GM12878 (cell line): Measurements from ENCODE around the gene OSCP1. TPM values are rescaled to one million over a fixed set of nuclear protein-coding genes. Genes with fewer than 3 reads are reported as not detected.

Experiments
- ATAC-seq: fragments of 200-7000 bp; cut with Tn5 transposase; 3 replicates; pipeline ENCODE4 v1.9.1; 2020; ENCODE audit warnings: mild to moderate bottlenecking, moderate library complexity
- BruUV-seq: library from RNA; stranded (reverse); fragments of 400-500 nt; replicated peaks from 2 replicates; lab custom pipeline; 2021; lab: Mats Ljungman, UMichigan
- CTCF ChIA-PET: fragments of 300-600 bp; sonication (Branson Sonifier 250); formaldehyde crosslinking; extraction: SDS; loops from one replicate; lab custom pipeline; 2021; ENCODE audit warnings: inconsistent platforms; lab: Yijun Ruan, JAX
- POLR2A ChIA-PET: fragments of 350-600 bp; formaldehyde crosslinking; extraction: SDS; loops from one replicate; lab custom pipeline; 2021; ENCODE audit warnings: inconsistent platforms; lab: Charles Lee
- RAD21 ChIA-PET: fragments of 300-600 bp; sonication (Branson Sonifier 250); formaldehyde crosslinking; loops from one replicate; lab custom pipeline; 2023; ENCODE audit warnings: antibody characterized with exemption; ENCODE audit not compliant: unreplicated experiment; lab: Charles Lee
- SMC1A ChIA-PET: fragments of 300-600 bp; sonication (Branson Sonifier 250); formaldehyde crosslinking; loops from one replicate; lab custom pipeline; 2023; ENCODE audit not compliant: unreplicated experiment, uncharacterized antibody; lab: Charles Lee
- DNase-seq: peaks from one replicate; pipeline ENCODE4 v3.0.0-alpha.2; 2011; ENCODE audit warnings: low read depth, low spot score
- FAIRE-seq: peaks from 3 replicates; lab custom pipeline; 2011; peaks lifted over from hg19 to GRCh38; lab: Jason Lieb, UNC
- H2AFZ ChIP-seq: 2 replicates; pipeline ENCODE4 v1.6.0; 2011; ENCODE audit warnings: low read depth, low read length, control low read depth; ENCODE audit not compliant: control insufficient read depth
- H3K27ac ChIP-seq: 2 replicates; pipeline ENCODE4 v1.5.1; 2011; ENCODE audit warnings: control low read depth; ENCODE audit not compliant: control insufficient read depth, insufficient read depth
- H3K27me3 ChIP-seq, 2 experiments: replicated peaks in 1 of 2; 2 replicates each; pipeline versions ENCODE4 v1.6.0 to v1.6.1; 2011; ENCODE audit warnings: low read length in 1 of 2; ENCODE audit not compliant: control insufficient read depth in 2 of 2, insufficient read depth in 2 of 2
- H3K36me3 ChIP-seq, 2 experiments: 2 replicates each; pipeline ENCODE4 v1.5.1; 2011; ENCODE audit warnings: low read length in 1 of 2; ENCODE audit not compliant: control insufficient read depth in 2 of 2, insufficient read depth in 2 of 2
- H3K4me1 ChIP-seq: 2 replicates; pipeline ENCODE4 v1.6.1; 2011; ENCODE audit warnings: mild to moderate bottlenecking, low read length, moderate library complexity, mixed read lengths; ENCODE audit not compliant: control insufficient read depth, insufficient read depth
- H3K4me2 ChIP-seq: 2 replicates; pipeline ENCODE4 v1.6.0; 2011; ENCODE audit warnings: control low read depth; ENCODE audit not compliant: control insufficient read depth, insufficient read depth
- H3K4me3 ChIP-seq: fragments of 200-600 bp; sonication (generic); 2 replicates; pipeline ENCODE4 v1.5.1; 2016
- H3K79me2 ChIP-seq: 2 replicates; pipeline ENCODE4 v1.6.0; 2011; ENCODE audit warnings: low read length; ENCODE audit not compliant: control insufficient read depth, insufficient read depth
- H3K9ac ChIP-seq: 2 replicates; pipeline ENCODE4 v1.8.0; 2011; ENCODE audit warnings: low read length, control low read depth, mixed read lengths; ENCODE audit not compliant: control insufficient read depth, insufficient read depth
- H3K9me3 ChIP-seq: replicated peaks from 3 replicates; pipeline ENCODE4 v1.5.1; 2011; ENCODE audit warnings: mild to moderate bottlenecking, low read length; ENCODE audit not compliant: control insufficient read depth, insufficient read depth
- H4K20me1 ChIP-seq: 2 replicates; pipeline ENCODE4 v1.6.0; 2011; ENCODE audit not compliant: control insufficient read depth, insufficient read depth
- ATF7 ChIP-seq: fragments of 450-650 bp; IDR thresholded peaks from 2 replicates; pipeline ENCODE4 v1.6.1; 2016; ENCODE audit warnings: low read depth, mild to moderate bottlenecking
- NR2C1 ChIP-seq: fragments of 450-650 bp; IDR thresholded peaks from 2 replicates; pipeline ENCODE4 v1.6.1; 2017; ENCODE audit warnings: antibody characterized with exemption, mild to moderate bottlenecking, moderate library complexity
- NR2C2 ChIP-seq: IDR thresholded peaks from 2 replicates; pipeline ENCODE4 v1.6.1; 2011; ENCODE audit warnings: borderline replicate concordance, low read depth; ENCODE audit not compliant: control insufficient read depth, insufficient read length
- PAX5 ChIP-seq: IDR thresholded peaks from 2 replicates; pipeline ENCODE4 v1.6.1; 2011; ENCODE audit warnings: low read depth, low read length, borderline replicate concordance
- RAD51 ChIP-seq: fragments of 450-650 bp; IDR thresholded peaks from 2 replicates; pipeline ENCODE4 v1.6.1; 2016; ENCODE audit warnings: moderate library complexity, mild to moderate bottlenecking, inconsistent platforms
- SMARCA5 ChIP-seq: fragments of 450-650 bp; IDR thresholded peaks from 2 replicates; pipeline ENCODE4 v1.6.1; 2017; ENCODE audit warnings: mild to moderate bottlenecking
- SMC3 ChIP-seq: IDR thresholded peaks from 2 replicates; pipeline ENCODE4 v1.6.1; 2011; ENCODE audit warnings: low read length, improper control_type of control experiment, borderline replicate concordance
- TARDBP ChIP-seq: IDR thresholded peaks from 2 replicates; pipeline ENCODE4 v1.6.1; 2016; ENCODE audit warnings: borderline replicate concordance
- ZBTB40 ChIP-seq: fragments of 450-650 bp; IDR thresholded peaks from 2 replicates; pipeline ENCODE4 v1.6.1; 2016; ENCODE audit warnings: mild to moderate bottlenecking, moderate library complexity, borderline replicate concordance
- WGBS: methylation state at CpG from one replicate; pipeline ENCODE4 v1.1.6; 2016; ENCODE audit warnings: low lambda C conversion rate; ENCODE audit not compliant: insufficient replicate concordance, insufficient coverage; ENCODE audit errors: missing lambda C conversion rate; 5-methylcytosine and 5-hydroxymethylcytosine counted together
- in situ Hi-C: fragments of 300-500 bp; cut with MboI; formaldehyde crosslinking; loops from 9 replicates; pipeline ENCODE4 v1.14.3; 2018; ENCODE audit warnings: mixed read lengths
- intact Hi-C: fragments of 100-400 bp; cut with micrococcal nuclease; formaldehyde crosslinking; loops from one replicate; pipeline ENCODE4 v1.14.2; 2022; ENCODE audit not compliant: unreplicated experiment
- polyA plus RNA-seq, 11 experiments: library from polyadenylated mRNA; depleted of rRNA in 4 of 11; unstranded in 6 of 11; stranded (reverse) in 5 of 11; fragments of >200 nt; fragmentation: Nextera tagmentation in 4 of 11; fragmentation: Illumina TruSeq in 1 of 11; extraction: Ambion mirVana in 4 of 11; extraction: Trizol in 1 of 11; gene quantifications; 1 replicate in 1 of 11; 2 replicates in 10 of 11; pipeline versions ENCODE4 v1.2.1 to v1.2.3, GENCODE V29; 2011 to 2016; ENCODE audit warnings: inconsistent platforms in 2 of 11, missing spikeins in 2 of 11, low read depth in 1 of 11
- total RNA-seq, 4 experiments: library from RNA; depleted of rRNA in 3 of 4; stranded (reverse); fragments of >200 nt in 3 of 4; fragmentation: Illumina TruSeq in 1 of 4; extraction: Trizol in 1 of 4; gene quantifications; 2 replicates each; pipeline versions ENCODE4 v1.2.1 to v1.2.3, GENCODE V29; 2013 to 2021
- TF ChIP-seq, protein P1 (sequence below): IDR thresholded peaks from 2 replicates; pipeline ENCODE4 v1.6.1; 2011; ENCODE audit warnings: borderline replicate concordance, low read depth, mild to moderate bottlenecking, moderate library complexity, low read length; ENCODE audit not compliant: insufficient read depth, poor library complexity, severe bottlenecking

The OSCP1 gene
- total and polyA plus RNA-seq, 10 of the 15 experiments (the other 5 are each of a cell fraction or from before 2014, with no cell fraction given) = 1.8 to 5.9 (median 3.0) TPM

- no peaks in the 10 kb centered on the region for H3K27me3 ChIP-seq
- BruUV-seq = no TSS peak
- peaks cover 21% of the 10 kb centered on the region for H3K79me2 ChIP-seq
- H3K4me1 ChIP-seq = peaks cover 13% of the 10 kb centered on the region
- H3K36me3 ChIP-seq = no peaks in the 10 kb centered on the region
- ATAC-seq = no peak
- no peak for FAIRE-seq
- in situ Hi-C loops (no loop called here), intact Hi-C loops (no loop called here)
- SMC1A ChIA-PET = interaction anchor here (1.1 kb wide), 1 partner anchor 11 kb away, joined by 3 read pairs; no protein-coding TSS in a partner anchor
- H3K9ac ChIP-seq = no peak overlapping the region
- CTCF ChIA-PET = no interaction called here
- H3K4me3 ChIP-seq = no peak overlapping the region
- 79% methylated on average over 10 of the region's 10 CpGs for WGBS
- no peak overlapping the region for H3K27ac ChIP-seq
- H2AFZ ChIP-seq = peak overlapping the region; percentile 34; the same call in 1 of the 2 replicates
- DNase-seq = no peak
- no peaks in the 10 kb centered on the region for H4K20me1 ChIP-seq
- POLR2A ChIA-PET = interaction anchor here (5.8 kb wide), 1 partner anchor 17 kb away, joined by 44 read pairs; the partner anchor contains the start of gene STK40
- RAD21 ChIA-PET = interaction anchor here (0.6 to 1.0 kb wide), 2 partner anchors 13 to 52 kb away, joined by 3 read pairs; no protein-coding TSS in a partner anchor
- H3K4me2 ChIP-seq = no peak overlapping the region
- TF ChIP-seq, protein P1, sequence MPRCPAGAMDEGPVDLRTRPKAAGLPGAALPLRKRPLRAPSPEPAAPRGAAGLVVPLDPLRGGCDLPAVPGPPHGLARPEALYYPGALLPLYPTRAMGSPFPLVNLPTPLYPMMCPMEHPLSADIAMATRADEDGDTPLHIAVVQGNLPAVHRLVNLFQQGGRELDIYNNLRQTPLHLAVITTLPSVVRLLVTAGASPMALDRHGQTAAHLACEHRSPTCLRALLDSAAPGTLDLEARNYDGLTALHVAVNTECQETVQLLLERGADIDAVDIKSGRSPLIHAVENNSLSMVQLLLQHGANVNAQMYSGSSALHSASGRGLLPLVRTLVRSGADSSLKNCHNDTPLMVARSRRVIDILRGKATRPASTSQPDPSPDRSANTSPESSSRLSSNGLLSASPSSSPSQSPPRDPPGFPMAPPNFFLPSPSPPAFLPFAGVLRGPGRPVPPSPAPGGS = no peak
- no peak for TF ChIP-seq ATF7
- TF ChIP-seq SMARCA5 = no peak
- no peak for TF ChIP-seq NR2C1
- no peak for TF ChIP-seq TARDBP
- TF ChIP-seq SMC3 = no peak
- TF ChIP-seq NR2C2 = no peak
- TF ChIP-seq RAD51 = no peak
- TF ChIP-seq ZBTB40 = no peak
- TF ChIP-seq PAX5 = no peak
- H3K9me3 ChIP-seq = peaks cover 2% of the 10 kb centered on the region; the same call in 2 of the 3 replicates
Observed at GRCh38 chr1:36400514-36400824, 49.8 kb downstream of the OSCP1 start.
